ENCODE results near the gene CENPU. TPM values are rescaled to one million over a fixed set of nuclear protein-coding genes. Genes with fewer than 3 reads are reported as not detected.

CENPU gene
- total and polyA plus RNA-seq, 12 donors = 0.62 to 4.6 (median 1.4) TPM

DNA sequence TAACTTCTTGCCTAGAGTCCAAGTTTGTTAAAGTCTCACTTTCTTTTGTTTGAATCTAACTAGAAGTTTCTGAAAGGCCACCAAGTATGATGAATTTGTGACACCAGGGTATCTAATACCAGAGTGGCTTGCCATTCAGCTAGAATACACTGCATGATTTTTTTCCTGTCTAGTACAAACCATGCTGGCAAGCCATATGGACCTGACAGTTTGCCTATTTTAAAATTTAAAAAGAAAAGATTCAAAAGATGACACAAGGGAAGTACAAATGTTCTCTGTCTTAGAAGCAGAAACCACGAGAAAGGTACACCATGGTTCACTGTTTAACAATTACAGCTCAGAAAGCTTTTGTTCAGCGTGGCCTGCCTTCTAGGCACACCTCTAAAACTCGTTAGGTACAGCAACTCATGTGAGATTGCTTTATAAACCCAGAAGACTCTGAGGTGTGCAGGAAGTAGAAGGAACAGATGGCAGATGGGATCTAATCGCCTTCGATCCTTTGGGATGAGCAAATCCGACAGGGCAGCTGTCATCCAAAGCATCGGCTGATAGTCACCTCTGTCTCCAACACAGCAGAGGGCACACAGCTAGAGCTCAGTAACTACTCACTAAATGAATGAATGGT is 35.4 kb upstream of the CENPU start:
- peaks cover 3 to 100% (median 67%) of the 10 kb centered on the region in 9 donors for H3K36me3 ChIP-seq
- no peaks in the 10 kb centered on the region for H3K9me3 ChIP-seq
- 92 to 94% methylated on average over 7 of the region's 7 CpGs for WGBS, 2 donors
- TF ChIP-seq, protein P1, sequence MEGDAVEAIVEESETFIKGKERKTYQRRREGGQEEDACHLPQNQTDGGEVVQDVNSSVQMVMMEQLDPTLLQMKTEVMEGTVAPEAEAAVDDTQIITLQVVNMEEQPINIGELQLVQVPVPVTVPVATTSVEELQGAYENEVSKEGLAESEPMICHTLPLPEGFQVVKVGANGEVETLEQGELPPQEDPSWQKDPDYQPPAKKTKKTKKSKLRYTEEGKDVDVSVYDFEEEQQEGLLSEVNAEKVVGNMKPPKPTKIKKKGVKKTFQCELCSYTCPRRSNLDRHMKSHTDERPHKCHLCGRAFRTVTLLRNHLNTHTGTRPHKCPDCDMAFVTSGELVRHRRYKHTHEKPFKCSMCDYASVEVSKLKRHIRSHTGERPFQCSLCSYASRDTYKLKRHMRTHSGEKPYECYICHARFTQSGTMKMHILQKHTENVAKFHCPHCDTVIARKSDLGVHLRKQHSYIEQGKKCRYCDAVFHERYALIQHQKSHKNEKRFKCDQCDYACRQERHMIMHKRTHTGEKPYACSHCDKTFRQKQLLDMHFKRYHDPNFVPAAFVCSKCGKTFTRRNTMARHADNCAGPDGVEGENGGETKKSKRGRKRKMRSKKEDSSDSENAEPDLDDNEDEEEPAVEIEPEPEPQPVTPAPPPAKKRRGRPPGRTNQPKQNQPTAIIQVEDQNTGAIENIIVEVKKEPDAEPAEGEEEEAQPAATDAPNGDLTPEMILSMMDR (IDR thresholded peaks at IDR 0.05) = no peak
- H3K27ac ChIP-seq = no peak overlapping the region
- ATAC-seq (no peak), DNase-seq (no peak)
- no peaks in the 10 kb centered on the region for H3K27me3 ChIP-seq
- H3K4me1 ChIP-seq = no peaks in the 10 kb centered on the region
- no peak overlapping the region for H3K4me3 ChIP-seq
- intact Hi-C loops (cut with DNase I) = no loop called here

DNA sequence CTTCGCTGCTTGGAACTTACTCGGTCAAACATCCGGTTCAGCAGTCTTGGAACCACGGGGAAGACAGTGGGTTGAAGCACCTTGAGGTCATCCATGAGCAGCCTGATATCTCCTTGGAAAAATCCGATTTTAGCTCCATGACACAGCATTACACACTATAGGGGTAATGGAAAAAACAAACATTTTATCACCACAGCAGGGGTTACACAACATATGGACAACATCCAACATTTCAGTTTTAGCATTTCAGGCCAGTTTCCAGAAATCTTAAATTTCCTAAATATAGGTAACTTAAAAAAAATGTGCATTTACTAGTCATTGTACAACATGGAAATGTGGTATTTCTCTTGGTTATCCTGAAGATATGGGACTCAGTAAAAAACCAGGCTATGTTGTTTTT is 34.4 kb upstream of the CENPU start:
- Histone ChIP-seq H3K27me3 (no peaks in the 10 kb centered on the region), H3K4me1 (peaks cover 0 to 9% (median 3%) of the 10 kb centered on the region in 9 donors), H3K27ac (no peak overlapping the region), H3K9me3 (no peaks in the 10 kb centered on the region), H3K4me3 (no peak overlapping the region), H3K36me3 (peaks cover 0 to 100% (median 73%) of the 10 kb centered on the region in 9 donors)
- DNase-seq (no peak), ATAC-seq (no peak)
- TF ChIP-seq, protein P1 (IDR thresholded peaks at IDR 0.05) = no peak
- intact Hi-C loops (cut with DNase I) = no loop called here
- 84 to 85% methylated on average over 5 of the region's 5 CpGs for WGBS, 2 donors

DNA sequence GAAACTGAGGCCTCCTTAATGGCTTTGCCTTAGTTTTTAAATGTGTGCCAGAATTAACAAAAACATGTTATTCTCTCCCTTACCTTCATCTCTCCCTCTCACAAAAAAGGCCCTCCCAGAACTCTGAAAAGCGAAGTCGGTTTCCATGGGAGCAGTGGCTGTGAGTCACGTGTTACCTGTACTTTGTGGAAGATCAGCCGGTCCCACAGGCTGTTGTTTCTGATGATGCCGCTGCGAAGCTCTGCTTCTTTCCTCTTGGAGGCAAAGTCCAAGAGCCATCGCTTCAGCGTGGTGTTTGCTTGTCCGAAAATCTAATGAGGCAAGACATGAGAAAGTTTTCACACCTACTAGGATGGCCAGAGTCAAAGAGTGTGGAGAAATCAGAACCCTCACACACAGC is 32.5 kb upstream of the CENPU start:
- 95 to 97% methylated on average over 9 of the region's 9 CpGs for WGBS, 2 donors

GRCh38 chr4:184765473-184766340 is 31.8 kb upstream of the CENPU start:
- intact Hi-C loops (cut with DNase I) = no loop called here
- Histone ChIP-seq H3K27me3 (no peaks in the 10 kb centered on the region), H3K27ac (no peak overlapping the region), H3K4me1 (peaks cover 0 to 17% (median 7%) of the 10 kb centered on the region in 9 donors), H3K9me3 (no peaks in the 10 kb centered on the region), H3K4me3 (no peak overlapping the region), H3K36me3 (peaks cover 0 to 100% (median 76%) of the 10 kb centered on the region in 9 donors)
- TF ChIP-seq, protein P1 (IDR thresholded peaks at IDR 0.05) = no peak
- ATAC-seq (no peak), DNase-seq (no peak)
- WGBS, 2 donors = 83 to 87% methylated on average over 21 of the region's 21 CpGs

More for the DNA sequence above, 32.5 kb upstream of the CENPU start:
- Histone ChIP-seq H3K36me3 (peaks cover 0 to 100% (median 73%) of the 10 kb centered on the region in 9 donors), H3K4me3 (no peak overlapping the region), H3K27ac (no peak overlapping the region), H3K4me1 (peaks cover 0 to 17% (median 7%) of the 10 kb centered on the region in 9 donors), H3K9me3 (no peaks in the 10 kb centered on the region), H3K27me3 (no peaks in the 10 kb centered on the region)
- TF ChIP-seq, protein P1 (IDR thresholded peaks at IDR 0.05) = no peak
- DNase-seq = no peak
- intact Hi-C loops (cut with DNase I) = no loop called here
- no peak for ATAC-seq

Measured in heart right ventricle (tissue), 16 donors.